Placental epithelial cell (primary cell): ENCODE measurements around the gene KRTAP3-1. TPM values are rescaled to one million over a fixed set of nuclear protein-coding genes. Genes with fewer than 3 reads are reported as not detected.

ENCODE experiments used
- small RNA-seq: library from RNA; depleted of rRNA; stranded (forward); fragments of <200 nt; gene quantifications from one replicate; pipeline ENCODE3, GENCODE V24; 2012
- total RNA-seq: library from RNA; depleted of rRNA; stranded (reverse); fragments of >200 nt; gene quantifications from 2 replicates; pipeline ENCODE4 v1.2.3, GENCODE V29; 2012

KRTAP3-1 gene
- not detected in 2 replicates for total RNA-seq

GRCh38 chr17:41008811-41009210, at the start of gene KRTAP3-1:
Gene KRTAP3-1 (minus strand): TSS chr17:41009128. CDS start chr17:41009074, 54 bp downstream.

GRCh38 chr17:41055130-41055529, 46.2 kb upstream of the KRTAP3-1 start, which contains the start of gene KRTAP2-2:
Gene KRTAP2-2 (minus strand): TSS chr17:41055230. CDS start chr17:41055211, 19 bp downstream.

GRCh38 chr17:41046735-41047465, 38.0 kb upstream of the KRTAP3-1 start, which contains the start of gene KRTAP2-1:
Gene KRTAP2-1 (minus strand): TSS chr17:41047316. CDS start chr17:41047267, 49 bp downstream.

DNA sequence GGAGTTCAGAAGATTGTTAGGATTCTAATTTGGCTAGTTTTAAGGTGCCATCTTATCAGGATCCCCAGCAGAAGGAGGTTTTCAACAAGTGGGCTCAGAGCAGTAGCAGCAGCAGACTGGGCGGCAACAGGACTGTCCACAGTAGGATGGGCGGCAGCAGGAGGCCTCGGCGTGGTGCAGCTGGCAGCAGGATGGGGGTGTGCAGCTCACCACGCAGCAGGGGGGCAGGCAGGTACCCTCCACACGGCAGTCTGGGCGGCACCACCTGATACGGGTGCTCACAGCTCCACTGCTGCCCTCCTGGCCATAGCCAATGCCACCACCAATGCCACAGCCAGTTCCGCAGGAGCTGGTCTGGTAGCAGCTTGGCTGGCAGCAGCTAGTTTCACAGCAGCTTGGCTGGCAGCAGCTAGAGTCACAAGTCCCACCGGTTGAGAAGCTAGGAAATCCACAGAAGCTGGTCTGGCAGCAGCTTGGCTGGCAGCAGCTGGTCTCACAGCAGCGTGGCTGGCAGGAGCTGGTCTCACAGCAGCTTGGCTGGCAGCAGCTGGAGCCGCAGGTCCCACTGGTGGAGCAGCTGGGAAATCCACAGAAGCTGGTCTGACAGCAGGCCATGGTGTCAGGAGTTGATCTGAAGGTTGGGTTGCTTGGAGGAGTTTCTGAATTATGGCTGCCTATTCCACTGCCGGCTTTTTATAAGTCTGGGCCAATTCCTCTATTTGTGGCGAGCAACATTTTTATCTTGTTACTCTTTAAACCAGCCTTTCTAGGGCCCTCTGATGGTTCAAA, 32.0 kb upstream of the KRTAP3-1 start, which contains the start of gene KRTAP1-1:
TSS of gene KRTAP1-1 (minus strand) at position 668 of the 789 bp plus-strand sequence. CDS start at position 615, 53 bp downstream.

GRCh38 chr17:41034346-41034935, 25.5 kb upstream of the KRTAP3-1 start, which contains the start of gene KRTAP1-3:
Gene KRTAP1-3 (minus strand): TSS chr17:41034874. CDS start chr17:41034821, 53 bp downstream.

GRCh38 chr17:41029633-41030245, 20.8 kb upstream of the KRTAP3-1 start, which contains the start of gene KRTAP1-4:
Gene KRTAP1-4 (minus strand): TSS chr17:41030195. CDS start chr17:41030078, 117 bp downstream.

DNA sequence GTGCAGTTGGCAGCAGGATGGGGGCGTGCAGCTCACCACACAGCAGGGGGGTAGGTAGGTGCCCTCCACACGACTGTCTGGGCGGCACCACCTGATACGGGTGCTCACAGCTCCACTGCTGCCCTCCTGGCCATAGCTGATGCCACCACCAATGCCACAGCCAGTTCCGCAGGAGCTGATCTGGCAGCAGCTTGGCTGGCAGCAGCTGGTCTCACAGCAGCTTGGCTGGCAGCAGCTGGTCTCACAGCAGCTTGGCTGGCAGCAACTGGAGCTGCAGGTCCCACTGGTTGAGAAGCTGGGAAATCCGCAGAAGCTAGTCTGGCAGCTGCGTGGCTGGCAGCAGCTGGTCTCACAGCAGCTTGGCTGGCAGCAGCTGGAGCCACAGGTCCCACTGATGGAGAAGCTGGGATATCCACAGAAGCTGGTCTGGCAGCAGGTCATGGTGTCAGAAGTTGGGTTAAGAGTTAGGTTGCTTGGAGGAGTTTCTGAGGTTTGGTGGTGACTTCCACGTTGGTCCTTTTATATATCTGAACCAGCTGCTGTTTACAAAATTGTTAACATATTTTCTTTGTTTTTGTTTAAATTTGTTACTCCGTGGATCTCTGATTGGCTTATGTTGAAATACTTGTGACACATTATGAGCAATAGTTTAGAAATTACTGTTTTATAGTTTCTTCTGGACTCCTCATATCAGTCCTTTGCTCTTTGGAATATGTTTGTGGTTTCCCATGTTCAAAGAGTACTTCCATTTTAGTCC, 18.0 kb upstream of the KRTAP3-1 start, which contains the start of gene KRTAP1-5:
TSS of gene KRTAP1-5 (minus strand) at position 494 of the 757 bp plus-strand sequence. CDS start at position 441, 53 bp downstream.

DNA sequence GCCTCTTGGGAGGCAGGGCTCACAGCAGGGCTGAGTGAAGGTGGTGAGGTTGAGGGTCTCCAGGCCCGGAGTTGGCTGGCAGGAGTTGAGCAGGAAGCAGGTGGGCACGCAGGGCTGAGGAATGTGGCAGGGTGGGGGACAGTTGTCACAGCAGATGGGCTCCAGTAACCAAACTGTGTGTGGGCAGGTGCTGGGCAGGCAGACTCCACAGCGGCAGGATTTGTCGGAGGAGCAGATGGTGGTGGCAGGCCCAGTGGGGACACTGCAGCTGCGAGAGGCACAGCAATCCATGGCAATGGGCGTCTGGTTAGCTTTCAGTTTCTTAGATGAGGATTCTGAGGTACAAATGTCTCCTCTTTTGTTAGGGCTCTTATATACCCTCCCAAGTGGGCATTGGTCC, 9.4 kb downstream of the KRTAP3-1 start, which contains the start of gene KRTAP3-2:
TSS of gene KRTAP3-2 (minus strand) at position 344 of the 400 bp plus-strand sequence. CDS start at position 291, 53 bp downstream.

DNA sequence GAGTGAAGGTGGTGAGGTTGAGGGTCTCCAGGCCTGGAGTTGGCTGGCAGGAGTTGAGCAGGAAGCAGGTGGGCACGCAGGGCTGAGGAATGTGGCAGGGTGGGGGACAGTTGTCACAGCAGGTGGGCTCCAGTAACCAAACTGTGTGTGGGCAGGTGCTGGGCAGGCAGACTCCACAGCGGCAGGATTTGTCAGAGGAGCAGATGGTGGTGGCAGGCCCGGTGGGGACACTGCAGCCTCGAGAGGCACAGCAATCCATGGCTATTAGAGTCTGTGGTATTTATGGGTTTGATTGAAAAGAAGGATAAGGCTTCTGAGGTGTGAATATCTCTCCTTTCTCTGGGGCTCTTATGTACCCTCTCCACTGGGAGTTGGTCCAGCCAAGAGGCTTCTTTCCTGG, 15.1 kb downstream of the KRTAP3-1 start, which contains the start of gene KRTAP3-3:
TSS of gene KRTAP3-3 (minus strand) at position 326 of the 400 bp plus-strand sequence. CDS start at position 259, 67 bp downstream.

DNA sequence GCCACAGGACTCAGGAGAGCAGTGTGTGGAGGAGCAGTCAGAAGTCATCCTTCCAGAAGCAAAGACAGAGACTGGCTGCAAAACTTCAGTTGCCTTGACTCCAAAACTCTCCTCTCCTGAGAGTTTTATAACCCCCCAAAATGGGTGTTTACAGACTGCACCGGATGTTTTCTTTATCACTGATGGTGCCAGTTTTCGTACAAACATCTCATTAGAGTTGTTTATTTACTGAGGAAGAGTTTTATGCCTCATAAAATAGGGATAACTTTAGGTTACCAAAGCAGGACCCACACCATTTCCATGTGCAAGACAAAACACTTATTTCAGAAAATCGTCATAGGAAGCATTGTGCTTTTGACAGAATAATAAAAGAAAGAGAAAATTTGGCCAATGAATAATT, 24.7 kb downstream of the KRTAP3-1 start, which contains the start of gene KRT40:
TSS of gene KRT40 (minus strand) at position 101 of the 400 bp plus-strand sequence. CDS start at position 48, 53 bp downstream.

DNA sequence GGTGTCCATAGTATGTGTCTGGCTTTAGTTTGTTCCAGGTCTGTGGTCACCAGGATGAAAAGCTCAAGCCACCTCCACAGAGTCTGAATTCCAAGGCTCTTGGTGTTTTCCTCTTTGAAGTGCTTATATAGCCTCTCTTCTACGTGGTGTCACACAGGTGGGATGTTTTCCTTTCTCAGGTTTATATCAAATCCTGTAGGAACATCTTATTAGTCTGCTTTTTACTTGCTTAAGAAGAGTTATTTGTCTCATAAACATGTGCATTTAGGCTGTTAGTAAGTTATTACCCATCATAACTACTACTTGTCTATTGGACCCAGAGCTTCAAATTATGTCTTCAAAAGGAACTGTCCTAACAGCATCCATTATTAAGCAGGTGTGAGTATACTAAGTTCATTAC, 42.1 kb downstream of the KRTAP3-1 start, which contains the start of gene KRT39:
TSS of gene KRT39 (minus strand) at position 101 of the 400 bp plus-strand sequence. CDS start at position 9, 92 bp downstream.

Small RNA genes within 50 kb of the gene (small RNA-seq; reads per million reads assigned to genes)
- not detected for gene KRTAP3-4P

Other genes starting within 250 kb of the KRTAP3-1 start
- under 0.01 TPM in 1 of 2 replicates, not detected in the other for gene KRT26, start 236.9 kb downstream of the KRTAP3-1 start, total RNA-seq
- 0.79 TPM in 1 of 2 replicates, not detected in the other for gene KRT27, start 226.6 kb downstream of the KRTAP3-1 start, total RNA-seq
- gene KRT28, start 209.2 kb downstream of the KRTAP3-1 start, total RNA-seq, result not detected in 2 replicates
- 5.1 and 9.8 TPM in 2 replicates for gene KRT10, start 186.5 kb downstream of the KRTAP3-1 start, total RNA-seq
- gene KRT12, start 141.9 kb downstream of the KRTAP3-1 start, total RNA-seq, result not detected in 2 replicates
- gene KRT20, start 123.9 kb downstream of the KRTAP3-1 start, total RNA-seq, result not detected in 2 replicates
- gene KRT23, start 71.5 kb downstream of the KRTAP3-1 start, total RNA-seq, result 0.79 and 1.4 TPM in 2 replicates
- not detected in 2 replicates for gene KRT39, start 42.2 kb downstream of the KRTAP3-1 start, total RNA-seq
- gene KRT40, start 24.8 kb downstream of the KRTAP3-1 start, total RNA-seq, result not detected in 2 replicates
- gene KRTAP3-3, start 15.0 kb downstream of the KRTAP3-1 start, total RNA-seq, result not detected in 2 replicates
- not detected in 2 replicates for gene KRTAP3-2, start 9.2 kb downstream of the KRTAP3-1 start, total RNA-seq
- gene KRTAP1-5, start 18.1 kb upstream of the KRTAP3-1 start, total RNA-seq, result not detected in 2 replicates
- gene KRTAP1-4, start 21.1 kb upstream of the KRTAP3-1 start, total RNA-seq, result not detected in 2 replicates
- gene KRTAP1-3, start 25.7 kb upstream of the KRTAP3-1 start, total RNA-seq, result not detected in 2 replicates
- not detected in 2 replicates for gene KRTAP1-1, start 32.3 kb upstream of the KRTAP3-1 start, total RNA-seq
- gene KRTAP2-1, start 38.2 kb upstream of the KRTAP3-1 start, total RNA-seq, result not detected in 2 replicates
- not detected in 2 replicates for gene KRTAP2-2, start 46.1 kb upstream of the KRTAP3-1 start, total RNA-seq
- 2.3 TPM in 1 of 2 replicates, not detected in the other for gene KRTAP2-3, start 51.0 kb upstream of the KRTAP3-1 start, total RNA-seq
- gene KRTAP2-4, start 56.8 kb upstream of the KRTAP3-1 start, total RNA-seq, result not detected in 2 replicates
- gene KRTAP4-7, start 75.0 kb upstream of the KRTAP3-1 start, total RNA-seq, result not detected in 2 replicates
- gene KRTAP4-8, start 89.0 kb upstream of the KRTAP3-1 start, total RNA-seq, result not detected in 2 replicates
- gene KRTAP4-16, start 93.1 kb upstream of the KRTAP3-1 start, total RNA-seq, result not detected in 2 replicates
- not detected in 2 replicates for gene KRTAP4-9, start 96.3 kb upstream of the KRTAP3-1 start, total RNA-seq
- not detected in 2 replicates for gene KRTAP4-11, start 109.2 kb upstream of the KRTAP3-1 start, total RNA-seq
- gene KRTAP4-12, start 115.1 kb upstream of the KRTAP3-1 start, total RNA-seq, result not detected in 2 replicates
- gene KRTAP4-6, start 131.4 kb upstream of the KRTAP3-1 start, total RNA-seq, result not detected in 2 replicates
- gene KRTAP4-5, start 140.7 kb upstream of the KRTAP3-1 start, total RNA-seq, result not detected in 2 replicates
- not detected in 2 replicates for gene KRTAP4-4, start 151.6 kb upstream of the KRTAP3-1 start, total RNA-seq
- not detected in 2 replicates for gene KRTAP4-3, start 159.1 kb upstream of the KRTAP3-1 start, total RNA-seq
- not detected in 2 replicates for gene KRTAP4-2, start 169.1 kb upstream of the KRTAP3-1 start, total RNA-seq
- gene KRTAP4-1, start 175.8 kb upstream of the KRTAP3-1 start, total RNA-seq, result not detected in 2 replicates
- not detected in 2 replicates for gene KRTAP9-1, start 180.8 kb upstream of the KRTAP3-1 start, total RNA-seq
- not detected in 2 replicates for gene KRTAP9-2, start 217.5 kb upstream of the KRTAP3-1 start, total RNA-seq
- not detected in 2 replicates for gene KRTAP9-3, start 223.3 kb upstream of the KRTAP3-1 start, total RNA-seq
- not detected in 2 replicates for gene KRTAP9-8, start 228.9 kb upstream of the KRTAP3-1 start, total RNA-seq
- gene KRTAP9-4, start 240.6 kb upstream of the KRTAP3-1 start, total RNA-seq, result not detected in 2 replicates
- not detected in 2 replicates for gene KRTAP9-9, start 246.3 kb upstream of the KRTAP3-1 start, total RNA-seq